Lower leg skin (tissue), 3 donors: ENCODE results near the gene NDUFV1.
"Not testable (repeated sequence)": the region's sequence is repeated elsewhere in the genome, so short reads cannot be mapped to it uniquely, and the experiment has no call there.

ENCODE experiments used
- POLR2A ChIP-seq, 2 donors: fragments of 450-650 bp; IDR thresholded peaks; one replicate each; pipeline ENCODE4 v1.6.1; 2016 to 2017; ENCODE audit warnings: antibody characterized with exemption in 2 of 2, mild to moderate bottlenecking in 1 of 2, moderate library complexity in 1 of 2
- TF ChIP-seq, protein P1 (sequence below), 3 donors: fragments of 450-650 bp; IDR thresholded peaks; one replicate each; pipeline ENCODE4 v1.5.1; 2016; ENCODE audit warnings: antibody characterized with exemption in 3 of 3, mild to moderate bottlenecking in 3 of 3, moderate library complexity in 2 of 3

GRCh38 chr11:67660752-67661151, 54.0 kb downstream of the NDUFV1 start:
- TF ChIP-seq, protein P1, sequence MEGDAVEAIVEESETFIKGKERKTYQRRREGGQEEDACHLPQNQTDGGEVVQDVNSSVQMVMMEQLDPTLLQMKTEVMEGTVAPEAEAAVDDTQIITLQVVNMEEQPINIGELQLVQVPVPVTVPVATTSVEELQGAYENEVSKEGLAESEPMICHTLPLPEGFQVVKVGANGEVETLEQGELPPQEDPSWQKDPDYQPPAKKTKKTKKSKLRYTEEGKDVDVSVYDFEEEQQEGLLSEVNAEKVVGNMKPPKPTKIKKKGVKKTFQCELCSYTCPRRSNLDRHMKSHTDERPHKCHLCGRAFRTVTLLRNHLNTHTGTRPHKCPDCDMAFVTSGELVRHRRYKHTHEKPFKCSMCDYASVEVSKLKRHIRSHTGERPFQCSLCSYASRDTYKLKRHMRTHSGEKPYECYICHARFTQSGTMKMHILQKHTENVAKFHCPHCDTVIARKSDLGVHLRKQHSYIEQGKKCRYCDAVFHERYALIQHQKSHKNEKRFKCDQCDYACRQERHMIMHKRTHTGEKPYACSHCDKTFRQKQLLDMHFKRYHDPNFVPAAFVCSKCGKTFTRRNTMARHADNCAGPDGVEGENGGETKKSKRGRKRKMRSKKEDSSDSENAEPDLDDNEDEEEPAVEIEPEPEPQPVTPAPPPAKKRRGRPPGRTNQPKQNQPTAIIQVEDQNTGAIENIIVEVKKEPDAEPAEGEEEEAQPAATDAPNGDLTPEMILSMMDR (IDR thresholded peaks at IDR 0.05): not testable (repeated sequence)
- TF ChIP-seq POLR2A (IDR thresholded peaks at IDR 0.05): not testable (repeated sequence)
